OCI-LY7 (cell line): Measurements from ENCODE around the gene PSMG3. TPM values are rescaled to one million over a fixed set of nuclear protein-coding genes. Genes with fewer than 3 reads are reported as not detected.
A peak's percentile ranks its signal among the peaks of the same experiment; 100 is the strongest.

Experiments
- BruUV-seq: library from RNA; stranded (reverse); fragments of 400-500 nt; replicated peaks from 2 replicates; lab custom pipeline; 2021; lab: Mats Ljungman, UMichigan
- CTCF ChIA-PET: fragments of 300-600 bp; sonication (Branson Sonifier 250); formaldehyde crosslinking; loops from one replicate; lab custom pipeline; 2022; ENCODE audit warnings: antibody characterized with exemption; ENCODE audit not compliant: unreplicated experiment; lab: Charles Lee
- POLR2A ChIA-PET: fragments of 300-600 bp; sonication (Branson Sonifier 250); formaldehyde crosslinking; loops from one replicate; lab custom pipeline; 2022; ENCODE audit warnings: antibody characterized with exemption; lab: Charles Lee
- DNase-seq: peaks from one replicate; pipeline ENCODE4 v3.0.0-alpha.2; 2015; ENCODE audit warnings: low spot score
- H2AFZ ChIP-seq: fragments of 200-600 bp; sonication (generic), shearing (Covaris generic); 2 replicates; pipeline ENCODE4 v1.6.1; 2014; ENCODE audit warnings: mild to moderate bottlenecking, antibody characterized with exemption, low read length, moderate library complexity
- H3K27ac ChIP-seq: fragments of 200-600 bp; sonication (generic); 2 replicates; pipeline ENCODE4 v1.5.1; 2014; ENCODE audit warnings: mixed run types, low read depth, mild to moderate bottlenecking, moderate library complexity, low read length, inconsistent platforms; ENCODE audit not compliant: poor library complexity, severe bottlenecking
- H3K36me3 ChIP-seq: fragments of 200-600 bp; sonication (generic); 2 replicates; pipeline ENCODE4 v1.6.1; 2014; ENCODE audit warnings: mild to moderate bottlenecking, antibody characterized with exemption, low read length, moderate library complexity, mixed read lengths; ENCODE audit not compliant: insufficient read depth
- H3K4me1 ChIP-seq: fragments of 200-600 bp; sonication (generic); 2 replicates; pipeline ENCODE4 v1.5.1; 2014; ENCODE audit warnings: mild to moderate bottlenecking, low read length; ENCODE audit not compliant: insufficient read depth, poor library complexity, severe bottlenecking
- H3K4me2 ChIP-seq: fragments of 200-600 bp; sonication (generic); 2 replicates; pipeline ENCODE4 v1.6.1; 2014; ENCODE audit warnings: mild to moderate bottlenecking, low read length
- H3K4me3 ChIP-seq: fragments of 200-600 bp; sonication (generic); 2 replicates; pipeline ENCODE4 v1.5.1; 2014; ENCODE audit warnings: mild to moderate bottlenecking, low read depth, low read length; ENCODE audit not compliant: poor library complexity, severe bottlenecking
- H3K79me2 ChIP-seq: fragments of 200-600 bp; sonication (generic); 2 replicates; pipeline ENCODE4 v1.6.1; 2016; ENCODE audit warnings: low read depth, mild to moderate bottlenecking, low read length, moderate library complexity, mixed read lengths; ENCODE audit not compliant: insufficient read depth
- H3K9me2 ChIP-seq: fragments of 200-600 bp; sonication (generic); 2 replicates; pipeline ENCODE4 v1.6.1; 2016; ENCODE audit warnings: mild to moderate bottlenecking, low read length, mixed read lengths; ENCODE audit not compliant: insufficient read depth
- H3K9me3 ChIP-seq: fragments of 200-600 bp; sonication (generic); 2 replicates; pipeline ENCODE4 v1.6.1; 2014; ENCODE audit warnings: mild to moderate bottlenecking, mixed run types, low read length, mixed read lengths
- H4K20me1 ChIP-seq: fragments of 200-600 bp; sonication (generic); 2 replicates; pipeline ENCODE4 v1.6.1; 2014; ENCODE audit warnings: mild to moderate bottlenecking, antibody characterized with exemption, low read length, moderate library complexity, mixed read lengths; ENCODE audit not compliant: insufficient read depth
- EZH2phosphoT487 ChIP-seq: fragments of 200-600 bp; sonication (generic); IDR thresholded peaks from 2 replicates; pipeline ENCODE4 v1.6.1; 2018; ENCODE audit warnings: low read depth, borderline replicate concordance, mild to moderate bottlenecking, mixed run types, antibody characterized with exemption, low read length, moderate library complexity, mixed read lengths
- intact Hi-C: fragments of 100-400 bp; cut with micrococcal nuclease; formaldehyde crosslinking; loops from one replicate; pipeline ENCODE4 v1.10.0; 2022; ENCODE audit not compliant: unreplicated experiment
- total RNA-seq, 2 experiments: library from RNA; depleted of rRNA in 1 of 2; stranded (reverse); fragments of >200 nt in 1 of 2; shearing (Covaris generic) in 1 of 2; gene quantifications; 2 replicates each; pipeline ENCODE4 v1.2.3, GENCODE V29; 2014 to 2022
- TF ChIP-seq, protein P1 (sequence below): fragments of 200-600 bp; sonication (generic); conservative IDR thresholded peaks from 2 replicates; pipeline ENCODE4 v1.5.1; 2014; ENCODE audit warnings: mild to moderate bottlenecking, antibody characterized with exemption, low read length, moderate library complexity, mixed read lengths

The PSMG3 gene
- total RNA-seq, 2 experiments from 2014 or later = 63.7 to 129 TPM

- no peak overlapping the region for H3K4me2 ChIP-seq
- H3K9me3 ChIP-seq = no peaks in the 10 kb centered on the region
- DNase-seq = no peak
- TF ChIP-seq, protein P1, sequence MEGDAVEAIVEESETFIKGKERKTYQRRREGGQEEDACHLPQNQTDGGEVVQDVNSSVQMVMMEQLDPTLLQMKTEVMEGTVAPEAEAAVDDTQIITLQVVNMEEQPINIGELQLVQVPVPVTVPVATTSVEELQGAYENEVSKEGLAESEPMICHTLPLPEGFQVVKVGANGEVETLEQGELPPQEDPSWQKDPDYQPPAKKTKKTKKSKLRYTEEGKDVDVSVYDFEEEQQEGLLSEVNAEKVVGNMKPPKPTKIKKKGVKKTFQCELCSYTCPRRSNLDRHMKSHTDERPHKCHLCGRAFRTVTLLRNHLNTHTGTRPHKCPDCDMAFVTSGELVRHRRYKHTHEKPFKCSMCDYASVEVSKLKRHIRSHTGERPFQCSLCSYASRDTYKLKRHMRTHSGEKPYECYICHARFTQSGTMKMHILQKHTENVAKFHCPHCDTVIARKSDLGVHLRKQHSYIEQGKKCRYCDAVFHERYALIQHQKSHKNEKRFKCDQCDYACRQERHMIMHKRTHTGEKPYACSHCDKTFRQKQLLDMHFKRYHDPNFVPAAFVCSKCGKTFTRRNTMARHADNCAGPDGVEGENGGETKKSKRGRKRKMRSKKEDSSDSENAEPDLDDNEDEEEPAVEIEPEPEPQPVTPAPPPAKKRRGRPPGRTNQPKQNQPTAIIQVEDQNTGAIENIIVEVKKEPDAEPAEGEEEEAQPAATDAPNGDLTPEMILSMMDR = no peak
- TF ChIP-seq EZH2phosphoT487 = no peak
- CTCF ChIA-PET = interaction anchor here (0.6 kb wide), 1 partner anchor 45 kb away, joined by 7 read pairs; no protein-coding TSS in a partner anchor
- POLR2A ChIA-PET = interaction anchor here (0.7 to 1.8 kb wide), 3 partner anchors 11 to 263 kb away, joined by 3 to 8 read pairs (median 4); no protein-coding TSS in a partner anchor
- H4K20me1 ChIP-seq = no peaks in the 10 kb centered on the region
- no peaks in the 10 kb centered on the region for H3K36me3 ChIP-seq
- peaks cover 22% of the 10 kb centered on the region for H3K4me1 ChIP-seq
- BruUV-seq = no TSS peak
- H2AFZ ChIP-seq = peak overlapping the region; percentile 39; the same call in 1 of the 2 replicates
- intact Hi-C loops = no loop called here
- H3K9me2 ChIP-seq = no peaks in the 10 kb centered on the region
- no peak overlapping the region for H3K27ac ChIP-seq
- 0 out of 2 replicates have a peak, but pooled peaks cover 3% of the 10 kb centered on the region for H3K79me2 ChIP-seq
- H3K4me3 ChIP-seq = no peak overlapping the region
These were observed 44.4 kb downstream of the PSMG3 start for GRCh38 chr7:1525409-1525808.

DNA sequence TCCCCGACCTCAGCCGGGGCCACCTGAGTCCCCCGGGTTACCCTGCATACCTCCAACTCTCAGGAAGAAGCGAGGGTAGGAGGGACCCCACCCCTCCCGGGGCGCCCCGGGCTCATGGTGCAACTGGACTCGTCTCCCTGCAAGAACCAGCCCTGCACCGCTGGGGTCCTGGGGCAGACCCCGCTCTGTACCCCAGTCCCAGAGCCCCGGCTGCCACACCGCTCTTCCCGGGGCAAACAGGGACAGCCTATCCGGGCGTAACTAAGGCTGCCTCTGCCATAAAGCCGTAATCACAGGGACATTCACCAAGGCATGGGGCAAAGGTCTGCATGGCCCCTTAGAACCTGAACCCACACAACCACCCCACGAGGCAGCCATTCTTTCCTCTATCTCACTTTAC lies 46.0 kb downstream of the PSMG3 start:
- no peak overlapping the region for H3K4me2 ChIP-seq
- H3K27ac ChIP-seq = no peak overlapping the region
- H2AFZ ChIP-seq = no peak overlapping the region
- CTCF ChIA-PET = no interaction called here
- POLR2A ChIA-PET = interaction anchor here (1.8 kb wide), 1 partner anchor 13 kb away, joined by 8 read pairs; no protein-coding TSS in a partner anchor
- BruUV-seq = no TSS peak
- intact Hi-C loops = no loop called here
- no peaks in the 10 kb centered on the region for H3K79me2 ChIP-seq
- peaks cover 12% of the 10 kb centered on the region for H3K4me1 ChIP-seq
- TF ChIP-seq, protein P1 = no peak
- no peak for TF ChIP-seq EZH2phosphoT487
- no peaks in the 10 kb centered on the region for H4K20me1 ChIP-seq
- DNase-seq = no peak
- no peaks in the 10 kb centered on the region for H3K36me3 ChIP-seq
- no peaks in the 10 kb centered on the region for H3K9me3 ChIP-seq
- no peaks in the 10 kb centered on the region for H3K9me2 ChIP-seq
- no peak overlapping the region for H3K4me3 ChIP-seq

GRCh38 chr7:1523208-1523607 lies 46.6 kb downstream of the PSMG3 start:
- intact Hi-C loops = no loop called here
- no TSS peak for BruUV-seq
- no peak overlapping the region for H3K4me3 ChIP-seq

More at GRCh38 chr7:1523208-1523607, 46.6 kb downstream of the PSMG3 start:
- no peak for TF ChIP-seq EZH2phosphoT487
- TF ChIP-seq, protein P1 = no peak
- no peaks in the 10 kb centered on the region for H3K79me2 ChIP-seq
- no peaks in the 10 kb centered on the region for H4K20me1 ChIP-seq
- H3K4me2 ChIP-seq = no peak overlapping the region
- no peaks in the 10 kb centered on the region for H3K9me3 ChIP-seq
- H3K4me1 ChIP-seq = peaks cover 12% of the 10 kb centered on the region
- no peak overlapping the region for H3K27ac ChIP-seq
- ChIA-PET CTCF (no interaction called here), POLR2A (no interaction called here)
- H2AFZ ChIP-seq = no peak overlapping the region
- no peak for DNase-seq
- H3K9me2 ChIP-seq = no peaks in the 10 kb centered on the region
- H3K36me3 ChIP-seq = no peaks in the 10 kb centered on the region
